ENCODE results near the gene AGBL1.

AGBL1 gene

GRCh38 chr15:86135041-86135440, 55.4 kb downstream of the AGBL1 start:
- DNase-seq (ENCODE audit: low read depth), result no peak
- no peak overlapping the region for H3K4me3 ChIP-seq (ENCODE audit: control insufficient read depth, low read depth, low read length)
- no peak for TF ChIP-seq CTCF (conservative IDR thresholded peaks at IDR 0.05; ENCODE audit: control insufficient read depth, insufficient read depth, low read depth, low read length)

- no peak overlapping the region for H3K4me3 ChIP-seq (ENCODE audit: control insufficient read depth, low read depth, low read length)
- no peak for TF ChIP-seq CTCF (conservative IDR thresholded peaks at IDR 0.05; ENCODE audit: control insufficient read depth, insufficient read depth, low read depth, low read length)
- DNase-seq (ENCODE audit: low read depth), result no peak
These were observed 57.2 kb downstream of the AGBL1 start for GRCh38 chr15:86136861-86137260.

GRCh38 chr15:86138798-86139197, 59.1 kb downstream of the AGBL1 start:
- no peak for DNase-seq (ENCODE audit: low read depth)
- no peak for TF ChIP-seq CTCF (conservative IDR thresholded peaks at IDR 0.05; ENCODE audit: control insufficient read depth, insufficient read depth, low read depth, low read length)
- no peak overlapping the region for H3K4me3 ChIP-seq (ENCODE audit: control insufficient read depth, low read depth, low read length)

- no peak for DNase-seq (ENCODE audit: low read depth)
- H3K4me3 ChIP-seq (ENCODE audit: control insufficient read depth, low read depth, low read length), result no peak overlapping the region
- no peak for TF ChIP-seq CTCF (conservative IDR thresholded peaks at IDR 0.05; ENCODE audit: control insufficient read depth, insufficient read depth, low read depth, low read length)
These were observed 60.2 kb downstream of the AGBL1 start for GRCh38 chr15:86139828-86140227.

- H3K4me3 ChIP-seq (ENCODE audit: control insufficient read depth, low read depth, low read length), result no peak overlapping the region
- DNase-seq (ENCODE audit: low read depth), result no peak
- TF ChIP-seq CTCF (conservative IDR thresholded peaks at IDR 0.05; ENCODE audit: control insufficient read depth, insufficient read depth, low read depth, low read length), result no peak
These were observed 75.0 kb downstream of the AGBL1 start for GRCh38 chr15:86154705-86155104.

GRCh38 chr15:86155551-86155950, 75.9 kb downstream of the AGBL1 start:
- no peak for TF ChIP-seq CTCF (conservative IDR thresholded peaks at IDR 0.05; ENCODE audit: control insufficient read depth, insufficient read depth, low read depth, low read length)
- DNase-seq (ENCODE audit: low read depth), result no peak
- no peak overlapping the region for H3K4me3 ChIP-seq (ENCODE audit: control insufficient read depth, low read depth, low read length)

- DNase-seq (ENCODE audit: low read depth), result no peak
- no peak for TF ChIP-seq CTCF (conservative IDR thresholded peaks at IDR 0.05; ENCODE audit: control insufficient read depth, insufficient read depth, low read depth, low read length)
These were observed 78.1 kb downstream of the AGBL1 start for GRCh38 chr15:86157606-86158293.

More at GRCh38 chr15:86157606-86158293, 78.1 kb downstream of the AGBL1 start:
- H3K4me3 ChIP-seq (ENCODE audit: control insufficient read depth, low read depth, low read length), result no peak overlapping the region

Data from fibroblast of mammary gland (primary cell).